NCI-H1436 treated with DMSO at 0.1 percent for 48 hours (cell line): ENCODE results near the gene WWOX.

Experiments used
- DNase-seq: peaks from one replicate; lab custom pipeline; 2025; lab: John Stamatoyannopoulos, UW

WWOX gene

DNA sequence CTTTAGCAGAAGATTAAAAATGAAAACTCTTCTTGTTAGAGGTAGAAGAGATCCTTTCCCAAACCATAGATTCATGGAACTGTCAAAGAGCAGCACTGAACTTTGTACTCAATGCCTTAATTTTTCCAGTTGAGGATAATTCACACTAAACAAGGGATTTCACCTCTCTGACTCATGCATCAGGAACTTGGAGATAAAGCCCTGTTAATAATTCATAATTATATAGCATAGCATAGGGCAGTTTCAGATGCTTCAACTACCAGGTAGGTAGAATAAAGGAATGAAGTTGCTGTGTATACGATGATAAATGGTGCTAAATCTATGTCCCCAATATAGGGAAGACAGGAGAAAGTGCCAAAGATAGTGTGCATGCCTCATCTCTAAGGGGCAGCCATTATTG is 1050.7 kb downstream of the WWOX start:
- DNase-seq = no peak

- no peak for DNase-seq
Observed at GRCh38 chr16:79150632-79151310, 1051.3 kb downstream of the WWOX start.

DNA sequence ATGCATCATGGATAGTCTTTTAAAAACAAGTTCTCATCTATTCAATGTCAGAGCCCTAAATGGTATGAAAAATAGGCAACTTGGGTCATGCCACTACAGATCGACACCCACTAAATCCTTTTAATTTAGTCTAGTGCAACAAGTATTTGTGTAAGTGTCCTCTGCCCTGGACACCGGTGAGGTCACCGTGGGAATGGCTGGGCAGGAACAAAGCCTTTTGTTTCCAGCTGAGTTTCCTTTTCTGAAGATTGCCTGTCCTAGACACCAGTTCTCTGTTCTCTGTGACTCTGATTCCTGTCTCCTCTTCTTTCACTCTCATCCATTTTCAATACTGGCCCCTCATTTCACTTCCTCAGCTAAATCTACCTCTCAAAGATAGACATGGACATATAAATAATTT is 1054.6 kb downstream of the WWOX start:
- DNase-seq = no peak

DNA sequence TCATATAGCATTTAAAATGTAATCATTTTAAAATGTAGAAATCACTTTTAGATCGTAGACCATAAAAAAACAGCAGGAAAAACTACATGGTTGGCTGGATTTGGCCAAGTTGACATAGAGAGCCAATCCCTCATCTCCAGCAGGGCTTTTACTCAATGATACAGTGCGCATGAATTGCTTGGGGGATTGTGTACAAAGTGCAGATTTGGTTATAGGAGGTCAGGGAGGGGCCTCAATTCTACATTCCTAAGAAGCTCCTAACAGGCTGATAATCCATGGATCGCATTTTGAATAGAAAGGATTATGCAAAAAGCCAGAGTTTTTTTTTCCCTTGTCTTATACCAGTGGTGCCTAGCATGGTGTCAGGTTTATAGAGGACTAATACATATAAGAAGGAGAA is 1056.0 kb downstream of the WWOX start:
- DNase-seq = no peak

DNA sequence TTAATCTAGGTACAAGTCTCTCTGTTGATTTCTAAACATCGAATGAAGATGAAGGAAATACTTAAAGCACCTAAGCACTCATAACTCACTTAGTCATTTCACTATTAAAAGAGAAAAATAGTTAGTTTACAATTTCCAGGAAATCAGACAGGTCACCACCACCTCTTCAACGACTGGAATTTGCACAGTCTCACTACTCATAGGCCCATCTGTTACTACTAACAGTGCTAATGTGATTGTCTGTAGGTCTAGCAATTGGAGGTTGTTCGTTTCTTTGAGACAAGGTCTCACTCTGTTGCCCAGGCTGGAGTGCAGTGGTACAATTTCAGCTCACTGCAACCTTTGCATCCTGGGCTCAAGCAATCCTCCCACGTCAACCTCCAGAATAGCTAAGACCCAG is 1056.5 kb downstream of the WWOX start:
- no peak for DNase-seq

DNA sequence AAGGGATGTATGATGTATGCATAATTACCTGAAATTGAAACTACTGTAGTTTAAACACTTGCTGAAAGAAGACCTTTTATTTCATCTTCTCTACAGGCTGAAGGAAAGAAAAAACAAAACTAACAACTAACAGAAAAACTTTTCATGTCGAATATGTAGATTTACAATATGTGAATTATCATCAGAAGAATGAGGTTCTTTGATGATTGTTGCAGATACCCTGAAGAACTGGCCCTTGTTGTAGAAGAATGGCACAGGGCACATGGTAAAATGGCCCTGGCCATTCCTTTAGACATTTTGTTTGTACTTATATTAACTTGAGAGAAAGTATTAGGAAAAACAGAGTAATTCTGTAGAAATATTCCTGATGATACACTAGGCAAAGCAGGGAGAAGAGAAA is 1057.3 kb downstream of the WWOX start:
- no peak for DNase-seq

DNA sequence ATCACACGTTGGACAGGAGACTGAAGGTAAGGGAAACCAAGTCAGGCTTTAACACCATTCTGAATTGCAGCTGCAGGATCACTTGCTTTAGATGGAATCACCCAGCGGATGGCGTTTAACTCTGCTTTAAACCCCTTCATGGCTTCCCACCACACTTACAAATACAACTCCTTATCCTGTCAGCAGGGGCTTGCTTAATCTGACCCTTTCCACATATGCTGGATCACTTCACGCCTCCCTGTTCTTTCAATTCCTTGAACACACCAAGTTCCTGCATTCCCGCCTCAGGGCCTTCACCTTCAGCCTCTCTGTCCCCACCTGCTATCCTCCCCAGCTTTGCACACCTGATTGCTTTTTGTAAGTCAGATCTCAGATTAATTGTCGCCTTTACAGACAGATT is 1058.9 kb downstream of the WWOX start:
- DNase-seq = no peak

- no peak for DNase-seq
Observed at GRCh38 chr16:79159261-79160049, 1060.0 kb downstream of the WWOX start.

GRCh38 chr16:79162977-79163376 is 1063.5 kb downstream of the WWOX start:
- DNase-seq = no peak

DNA sequence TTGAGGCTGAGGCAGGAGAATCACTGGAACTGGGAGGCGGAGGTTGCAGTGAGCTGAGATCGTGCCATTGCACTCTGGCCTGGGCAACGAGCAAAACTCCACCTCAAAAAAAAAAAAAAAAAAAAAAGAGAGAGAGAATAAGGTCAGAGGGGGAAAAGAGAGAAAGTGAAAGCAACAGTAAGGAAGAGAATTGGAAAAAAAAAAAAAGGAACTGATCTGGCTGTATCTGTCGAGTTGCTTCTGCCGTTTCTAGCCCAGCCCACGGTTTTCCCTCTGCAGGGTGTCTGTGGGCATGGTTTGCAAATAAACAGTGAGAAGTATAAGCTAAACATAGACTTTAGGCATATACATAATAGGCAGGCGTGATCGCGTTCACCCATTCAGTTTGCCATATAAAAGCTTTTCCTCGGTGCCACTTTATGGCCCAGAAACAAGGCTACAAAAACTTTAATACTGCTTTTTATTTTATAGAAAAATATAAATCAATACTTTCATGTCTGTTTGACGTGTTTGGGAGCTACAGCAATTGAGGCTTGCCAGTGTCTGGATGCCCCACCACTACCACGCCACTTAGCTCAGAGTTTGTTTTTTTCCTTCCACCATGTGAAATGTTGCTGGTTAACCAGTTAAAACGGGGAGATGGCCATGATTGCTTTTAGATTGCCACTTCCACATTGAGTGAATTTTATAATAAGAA is 1064.4 kb downstream of the WWOX start:
- no peak for DNase-seq

GRCh38 chr16:79164388-79164995 is 1065.0 kb downstream of the WWOX start:
- DNase-seq = no peak

- no peak for DNase-seq
Observed at GRCh38 chr16:79165079-79165478, 1065.6 kb downstream of the WWOX start.

DNA sequence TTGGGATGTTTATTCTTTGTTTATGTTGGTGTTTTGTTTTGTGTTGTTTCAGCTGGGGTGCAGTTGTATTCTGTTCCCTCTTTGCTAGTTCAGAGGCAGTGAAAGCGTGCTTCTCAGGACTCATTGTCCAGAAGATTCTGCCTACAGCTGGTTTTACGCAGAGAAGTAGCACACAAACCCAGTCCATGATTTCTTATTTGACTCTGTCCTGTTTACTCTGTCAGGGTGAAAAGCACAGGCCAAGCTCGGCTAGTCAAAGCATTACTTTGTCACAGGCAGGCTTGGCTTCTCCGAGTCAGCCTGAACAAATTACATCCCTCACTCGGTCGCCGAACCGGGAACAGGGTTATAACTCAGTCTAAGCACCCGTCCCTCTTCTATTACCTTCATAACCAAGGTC is 1066.1 kb downstream of the WWOX start:
- no peak for DNase-seq

DNA sequence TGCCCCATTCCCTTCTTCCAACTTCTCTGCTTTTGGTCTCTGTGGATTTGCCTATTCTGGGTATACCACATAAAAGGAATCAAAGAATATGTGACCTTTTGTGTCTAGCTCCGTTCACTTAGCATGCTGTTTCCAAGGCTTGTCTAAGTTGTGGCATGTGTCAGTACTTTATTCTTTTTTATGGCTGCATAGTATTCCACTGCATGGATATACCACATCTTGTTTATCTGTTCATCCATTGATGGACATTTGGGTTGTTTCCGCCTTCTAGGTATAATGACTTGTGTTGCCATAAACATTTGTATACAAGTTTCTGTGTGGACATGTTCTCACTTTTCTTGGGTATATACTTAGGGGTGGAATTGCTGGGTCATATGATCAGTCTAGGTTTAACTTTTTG is 1068.4 kb downstream of the WWOX start:
- DNase-seq = no peak

- DNase-seq = peak; percentile 45
Observed at GRCh38 chr16:79168321-79168720, 1068.9 kb downstream of the WWOX start.

- DNase-seq = no peak
Observed at GRCh38 chr16:79169239-79169638, 1069.8 kb downstream of the WWOX start.

- no peak for DNase-seq
Observed at GRCh38 chr16:79170555-79171246, 1071.2 kb downstream of the WWOX start.

- DNase-seq = no peak
Observed at GRCh38 chr16:79171504-79171903, 1072.0 kb downstream of the WWOX start.

GRCh38 chr16:79171931-79172705 is 1072.7 kb downstream of the WWOX start:
- no peak for DNase-seq

- DNase-seq = no peak
Observed at GRCh38 chr16:79172976-79173500, 1073.6 kb downstream of the WWOX start.

- no peak for DNase-seq
Observed at GRCh38 chr16:79173919-79174318, 1074.5 kb downstream of the WWOX start.
